HG03064 (cell line): ENCODE results near the gene HS6ST1.

ENCODE experiments used
- ATAC-seq: cut with Tn5 transposase; IDR thresholded peaks from one replicate; pipeline ENCODE4 v1.9.1; 2021; ENCODE audit warnings: low read depth; ENCODE audit not compliant: unreplicated experiment

Gene HS6ST1

DNA sequence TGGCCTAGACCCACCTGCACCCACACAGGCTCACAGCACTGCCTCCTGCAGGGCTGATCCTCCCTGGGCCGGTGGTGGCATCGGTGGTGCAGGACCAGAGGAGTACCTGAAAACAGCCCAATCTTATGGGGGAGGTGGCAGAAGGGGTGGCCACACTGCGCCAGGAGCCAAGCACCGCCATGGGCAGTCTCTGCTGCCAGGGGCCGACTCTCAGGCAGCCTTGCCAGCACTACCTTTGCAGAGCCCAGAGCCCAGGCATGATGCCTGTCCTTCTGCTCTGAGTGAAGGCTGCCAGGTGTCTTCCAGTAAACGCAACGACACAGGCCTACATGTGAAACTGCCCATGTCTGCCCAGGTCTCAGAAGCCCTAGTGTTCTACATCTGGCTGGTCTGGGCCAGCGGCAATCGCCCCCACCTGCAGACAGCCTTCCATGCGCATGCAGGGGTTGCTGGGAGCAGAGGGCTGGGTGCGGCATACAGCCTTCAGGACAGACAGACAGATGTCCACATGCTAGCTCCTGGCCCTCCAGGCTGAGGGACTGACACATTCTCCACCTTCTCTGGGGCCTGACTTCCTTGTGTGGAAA, 6.8 kb downstream of the HS6ST1 start:
- ATAC-seq: no peak

- ATAC-seq: no peak
Measured at GRCh38 chr2:128311216-128311754, 7.4 kb downstream of the HS6ST1 start.

GRCh38 chr2:128310761-128311160, 7.9 kb downstream of the HS6ST1 start:
- ATAC-seq: no peak

- ATAC-seq: no peak
Measured at GRCh38 chr2:128310094-128310716, 8.5 kb downstream of the HS6ST1 start.

GRCh38 chr2:128309280-128310093, 9.2 kb downstream of the HS6ST1 start:
- ATAC-seq: no peak

- no peak for ATAC-seq
Measured at GRCh38 chr2:128308889-128309279, 9.8 kb downstream of the HS6ST1 start.

DNA sequence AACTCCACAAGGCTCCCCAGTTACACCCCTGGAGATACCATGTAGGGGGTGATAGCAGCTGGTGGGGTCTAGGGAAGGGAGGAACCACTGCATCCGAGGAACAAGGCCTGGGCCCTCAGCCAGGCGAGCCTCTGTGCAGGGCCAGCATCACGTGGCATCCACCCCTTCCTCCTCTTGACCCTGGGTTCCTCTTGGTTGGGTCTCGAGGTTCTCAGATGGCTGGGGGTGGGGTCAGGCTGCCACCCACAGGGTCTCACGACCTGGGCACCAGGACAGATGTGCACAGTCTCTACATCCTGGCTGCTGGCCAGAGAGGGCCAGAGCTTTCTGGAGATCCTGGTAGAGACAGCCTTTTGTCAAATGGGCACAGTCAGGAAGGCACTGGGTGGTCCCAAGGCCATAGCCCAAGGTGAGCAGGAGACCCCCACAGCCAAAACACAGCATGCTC, 10.4 kb downstream of the HS6ST1 start:
- ATAC-seq: no peak

- ATAC-seq: no peak
Measured at GRCh38 chr2:128307595-128307994, 11.1 kb downstream of the HS6ST1 start.

DNA sequence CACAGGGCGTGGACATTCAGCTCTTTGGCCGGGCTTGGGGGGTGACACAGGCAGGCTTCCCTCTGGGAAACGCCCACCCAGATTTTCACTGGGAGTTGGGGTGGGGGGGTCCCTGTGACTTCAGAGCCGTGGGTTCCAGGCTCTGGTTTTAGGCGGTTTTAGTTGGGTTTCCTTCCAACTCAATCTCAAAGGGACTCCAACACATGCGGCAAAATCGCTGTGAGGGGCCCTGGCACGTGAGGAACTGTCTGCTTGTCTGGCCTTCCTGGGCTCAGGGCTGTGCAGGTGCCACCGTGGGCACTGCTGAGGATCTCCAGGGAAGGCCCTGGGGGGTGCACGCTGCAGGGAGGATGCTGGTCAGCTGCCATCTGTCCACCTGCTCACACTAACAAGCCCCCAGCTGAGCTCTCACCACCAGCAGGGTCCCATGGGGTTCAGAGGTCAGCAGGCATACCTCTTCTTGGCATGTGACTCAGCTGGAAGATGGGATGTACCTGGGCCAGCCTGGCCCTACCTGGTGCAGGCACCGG, 11.7 kb downstream of the HS6ST1 start:
- ATAC-seq: no peak

DNA sequence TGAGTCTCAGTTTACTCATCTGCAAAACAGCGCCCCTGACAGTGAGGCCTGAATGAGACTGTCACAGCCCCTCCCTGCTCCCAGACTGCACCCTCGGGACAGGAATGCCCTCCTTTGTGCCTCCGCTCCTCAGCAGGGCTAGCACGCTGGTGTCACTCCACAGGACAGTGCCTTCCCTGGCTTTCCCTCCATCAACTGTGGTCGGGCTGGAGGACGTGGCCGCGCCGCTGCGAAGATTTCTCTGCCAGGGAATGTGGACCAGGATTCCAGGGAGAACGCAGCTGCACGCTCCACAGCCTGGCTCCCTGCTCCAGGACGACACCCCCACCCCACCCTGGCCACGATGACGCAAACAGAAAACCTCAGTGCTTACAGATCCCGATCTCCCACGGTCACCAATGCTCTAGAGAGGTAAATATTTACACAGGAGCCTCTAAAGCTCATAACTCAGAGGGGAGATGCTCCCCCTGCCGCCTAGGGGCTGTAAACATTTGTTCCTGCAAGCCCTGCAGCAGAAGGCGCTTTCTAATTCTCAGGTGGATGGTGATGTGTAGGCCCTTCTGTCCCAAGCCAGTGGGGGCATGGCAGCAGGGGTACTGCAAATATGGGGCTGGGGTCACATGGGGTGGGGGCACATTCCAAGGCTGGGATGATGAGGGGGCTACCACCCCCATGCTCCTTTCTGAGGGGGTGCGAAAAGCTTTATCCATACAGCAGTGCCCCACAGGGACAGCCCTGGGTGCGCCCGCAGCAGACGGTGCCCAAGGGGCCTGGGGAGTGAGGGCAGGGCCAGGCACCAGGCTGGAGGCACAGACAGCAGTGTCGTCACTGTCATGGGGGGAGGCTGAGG, 12.4 kb downstream of the HS6ST1 start:
- ATAC-seq: no peak

DNA sequence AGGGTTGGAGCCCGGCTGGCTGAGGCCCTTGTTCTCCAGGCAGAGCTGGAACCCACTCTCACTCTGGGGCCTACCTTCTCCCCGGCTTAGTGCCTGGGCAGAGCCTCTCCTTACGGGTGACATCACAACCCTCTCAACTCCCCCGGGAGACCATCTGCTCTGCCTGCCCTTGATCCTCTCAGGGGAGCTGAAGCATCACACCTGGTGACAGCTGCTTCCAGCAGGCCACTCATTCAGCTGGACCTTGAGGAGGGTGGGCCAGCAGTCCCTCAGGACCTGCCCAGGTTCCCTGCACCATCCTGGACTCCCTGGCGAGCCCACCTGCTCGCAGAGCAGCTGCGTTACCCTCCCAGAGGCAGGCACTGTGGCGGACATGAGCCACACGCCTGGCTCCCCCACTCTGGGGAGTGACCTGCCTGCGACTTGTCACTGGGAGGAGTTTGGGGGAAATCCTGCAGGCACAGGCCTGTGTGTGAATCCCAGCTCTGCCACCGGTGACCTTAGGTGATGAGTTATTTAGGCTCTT, 13.1 kb downstream of the HS6ST1 start:
- peak; percentile 60 for ATAC-seq

GRCh38 chr2:128304715-128305554, 13.7 kb downstream of the HS6ST1 start:
- no peak for ATAC-seq

DNA sequence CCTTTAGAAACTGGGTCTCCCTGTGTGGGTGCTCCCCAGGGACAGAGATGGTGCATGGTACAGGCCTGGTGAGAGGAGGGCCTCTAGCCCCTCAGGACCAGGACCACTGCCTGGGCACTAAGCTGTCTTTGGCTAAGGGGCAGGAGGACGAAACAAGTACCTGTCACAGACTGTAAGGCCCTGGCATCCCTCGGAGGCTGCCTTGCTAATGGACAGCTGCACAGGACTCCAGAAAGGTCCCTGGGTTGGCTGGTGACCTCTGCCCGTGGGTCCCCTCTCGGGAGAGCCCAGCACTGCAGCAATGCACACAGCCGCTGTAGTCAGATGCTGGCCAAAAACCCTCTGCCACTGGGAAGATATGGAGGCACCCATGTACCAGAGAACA, 14.3 kb downstream of the HS6ST1 start:
- no peak for ATAC-seq

DNA sequence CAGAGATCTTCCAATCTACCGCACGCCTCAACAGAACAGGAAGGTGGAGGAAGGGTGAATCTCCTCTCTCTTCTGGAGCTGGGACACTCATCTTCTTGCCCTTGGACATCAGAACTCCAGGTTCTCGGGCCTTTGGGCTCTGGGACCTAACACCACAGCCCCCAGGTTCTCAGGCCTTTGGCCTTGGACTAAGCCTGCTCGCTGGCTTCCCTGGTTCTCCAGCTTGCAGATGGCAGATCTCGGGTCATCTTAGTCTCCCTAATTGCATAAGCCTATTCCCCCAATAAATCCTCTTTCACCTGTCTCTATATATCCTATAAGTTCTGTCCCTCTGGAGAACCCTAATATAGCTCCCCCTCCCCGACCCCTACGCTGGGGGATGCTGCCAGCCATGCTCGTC, 14.8 kb downstream of the HS6ST1 start:
- ATAC-seq: no peak

- no peak for ATAC-seq
Measured at GRCh38 chr2:128303095-128303791, 15.4 kb downstream of the HS6ST1 start.

DNA sequence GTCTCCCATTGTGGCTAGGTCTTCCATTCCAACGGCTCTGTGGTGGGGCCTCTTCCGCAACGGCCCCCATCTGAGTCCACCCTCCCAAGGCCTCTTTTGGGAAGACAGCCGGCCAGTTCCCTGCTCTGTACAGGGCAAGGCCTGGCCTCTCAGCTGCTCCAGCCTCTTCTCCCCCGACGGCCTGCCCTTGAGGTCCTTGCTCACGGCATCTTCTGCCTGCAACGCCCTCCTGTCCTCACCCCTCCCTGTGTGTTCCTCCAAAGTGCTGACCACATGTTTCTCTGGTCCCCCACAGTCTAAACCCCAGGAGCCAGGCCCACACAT, 16.0 kb downstream of the HS6ST1 start:
- no peak for ATAC-seq

GRCh38 chr2:128302011-128302743, 16.5 kb downstream of the HS6ST1 start:
- ATAC-seq: no peak

DNA sequence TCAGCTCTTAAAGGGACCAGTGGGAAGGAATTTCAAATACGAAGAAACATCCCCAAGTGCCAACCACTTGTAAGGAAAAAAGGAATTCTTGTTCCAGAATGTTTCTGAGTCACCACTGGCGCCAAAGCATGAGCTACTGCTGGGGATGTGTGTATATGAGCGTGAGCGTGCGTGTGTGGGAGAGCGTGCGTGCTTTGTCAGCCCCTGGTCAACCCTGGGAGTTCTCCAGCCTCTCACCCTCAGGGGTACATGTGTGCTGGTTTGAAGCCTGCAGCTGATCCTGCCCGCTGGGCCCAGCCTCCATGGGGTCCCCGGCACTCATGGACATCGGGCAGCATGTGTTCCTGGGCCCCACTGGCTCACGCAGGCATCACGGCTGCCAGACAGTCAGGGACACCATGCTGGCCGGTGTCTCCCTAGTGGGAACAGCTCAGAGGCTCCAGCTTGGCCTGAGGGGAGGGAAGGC, 17.1 kb downstream of the HS6ST1 start:
- no peak for ATAC-seq
